Suprapubic skin (tissue), 4 donors: ENCODE measurements around the gene ZBTB4. TPM values are rescaled to one million over a fixed set of nuclear protein-coding genes. Genes with fewer than 3 reads are reported as not detected.
"Not testable (repeated sequence)": the region's sequence is repeated elsewhere in the genome, so short reads cannot be mapped to it uniquely, and the experiment has no call there.

Experiments
- DNase-seq, 2 donors: peaks; one replicate each; pipeline ENCODE4 v3.0.0-alpha.2; 2019; ENCODE audit warnings: low spot score in 2 of 2
- H3K27ac ChIP-seq: fragments of 200-600 bp; sonication (generic); one replicate; pipeline ENCODE4 v1.5.1; 2019
- H3K27me3 ChIP-seq: fragments of 200-600 bp; sonication (generic); one replicate; pipeline ENCODE4 v1.5.1; 2019
- H3K36me3 ChIP-seq: fragments of 200-600 bp; sonication (generic); one replicate; pipeline ENCODE4 v1.5.1; 2019
- H3K4me1 ChIP-seq: fragments of 200-600 bp; sonication (generic); one replicate; pipeline ENCODE4 v1.5.1; 2019
- H3K4me3 ChIP-seq: fragments of 200-600 bp; sonication (generic); one replicate; pipeline ENCODE4 v1.5.1; 2019; ENCODE audit warnings: mild to moderate bottlenecking
- H3K9me3 ChIP-seq: fragments of 200-600 bp; sonication (generic); one replicate; pipeline ENCODE4 v1.5.1; 2019
- CTCF ChIP-seq, 2 donors: fragments of 200-600 bp in 1 of 2; fragments of 450-650 bp in 1 of 2; sonication (generic) in 1 of 2; IDR thresholded peaks; one replicate each; pipeline ENCODE4 v1.5.1; 2016 to 2019; ENCODE audit warnings: antibody characterized with exemption in 2 of 2, mild to moderate bottlenecking in 1 of 2, moderate library complexity in 1 of 2
- EP300 ChIP-seq: sonication (generic); formaldehyde crosslinking; IDR thresholded peaks from one replicate; pipeline ENCODE4 v1.6.1; 2017; ENCODE audit warnings: antibody characterized with exemption
- POLR2A ChIP-seq, 2 donors: fragments of 450-650 bp; IDR thresholded peaks; one replicate each; pipeline ENCODE4 v1.6.1; 2017; ENCODE audit warnings: antibody characterized with exemption in 2 of 2, mild to moderate bottlenecking in 2 of 2, moderate library complexity in 2 of 2
- POLR2AphosphoS5 ChIP-seq, 3 donors: sonication (generic); formaldehyde crosslinking; IDR thresholded peaks; one replicate each; pipeline ENCODE4 v1.6.1; 2017; ENCODE audit warnings: antibody characterized with exemption in 3 of 3
- whole genome bisulfite sequencing: methylation state at CpG from one replicate; pipeline ENCODE4 v1.1.5; 2018; 5-methylcytosine and 5-hydroxymethylcytosine counted together
- total RNA-seq, 4 donors: library from RNA; depleted of rRNA; stranded (reverse); fragments of >200 nt; gene quantifications; one replicate each; pipeline ENCODE4 v1.1.0, GENCODE V29; 2016

The ZBTB4 gene
- total RNA-seq, 4 donors from 2014 or later = 36.1 to 65.7 (median 45.3) TPM

GRCh38 chr17:7484067-7484918, 4.9 kb upstream of the ZBTB4 start, which contains the start of gene POLR2A:
POLR2A (plus strand) TSS chr17:7484366.
- peak within 1 kb of the TSS; percentile 67 for H3K4me3 ChIP-seq
- peaks cover 69% of the 10 kb centered on the region for H3K4me1 ChIP-seq

GRCh38 chr17:7483255-7484066, 4.0 kb upstream of the ZBTB4 start:
- Histone ChIP-seq H3K9me3 (no peaks in the 10 kb centered on the region), H3K4me1 (peaks cover 64% of the 10 kb centered on the region), H3K27ac (peak overlapping the region; percentile 100), H3K36me3 (no peaks in the 10 kb centered on the region), H3K27me3 (no peaks in the 10 kb centered on the region), H3K4me3 (peak overlapping the region; percentile 67)
- DNase-seq = peak; percentile 98 to 99
- TF ChIP-seq CTCF (IDR thresholded peaks at IDR 0.05) (no peak), POLR2AphosphoS5 (IDR thresholded peaks at IDR 0.05) (peak in 2 of 3 donors; percentile 27 to 31), EP300 (peak; percentile 55), POLR2A (IDR thresholded peaks at IDR 0.05) (peak in 1 of 2 donors; percentile 69)
- under 1% methylated on average over 31 of the region's 38 CpGs for WGBS

More at GRCh38 chr17:7484067-7484918, 4.9 kb upstream of the ZBTB4 start, which contains the start of gene POLR2A:
- Histone ChIP-seq H3K27me3 (no peaks in the 10 kb centered on the region), H3K36me3 (no peaks in the 10 kb centered on the region), H3K27ac (peak within 1 kb of the TSS; percentile 100), H3K9me3 (no peaks in the 10 kb centered on the region)
- WGBS = under 1% methylated on average over 58 of the region's 64 CpGs
- TF ChIP-seq EP300 = no peak
- TF ChIP-seq POLR2AphosphoS5 (IDR thresholded peaks at IDR 0.05) = peak; percentile 100
- TF ChIP-seq CTCF (IDR thresholded peaks at IDR 0.05) = no peak
- peak; percentile 100 for TF ChIP-seq POLR2A (IDR thresholded peaks at IDR 0.05)
- DNase-seq = peak; percentile 99

GRCh38 chr17:7482742-7483088, 3.3 kb upstream of the ZBTB4 start:
- H3K4me1 ChIP-seq = peaks cover 65% of the 10 kb centered on the region
- peak overlapping the region; percentile 67 for H3K4me3 ChIP-seq
- not testable (repeated sequence) for H3K27me3 ChIP-seq, H3K9me3 ChIP-seq, DNase-seq, H3K36me3 ChIP-seq
- WGBS = 78% methylated on average over 6 of the region's 6 CpGs
- H3K27ac ChIP-seq = peak overlapping the region; percentile 100

GRCh38 chr17:7481842-7482741, 2.7 kb upstream of the ZBTB4 start:
- not testable (repeated sequence) for H3K9me3 ChIP-seq, H3K27me3 ChIP-seq, H3K4me3 ChIP-seq, H3K36me3 ChIP-seq, DNase-seq
- Histone ChIP-seq H3K4me1 (peaks cover 65% of the 10 kb centered on the region), H3K27ac (peak overlapping the region; percentile 100)
- WGBS = 91% methylated on average over 28 of the region's 31 CpGs

- peak within 1 kb of the TSS; percentile 100 for H3K27ac ChIP-seq
- not testable (repeated sequence) for DNase-seq, H3K27me3 ChIP-seq, H3K36me3 ChIP-seq, H3K9me3 ChIP-seq
- WGBS = 83% methylated on average over 4 of the region's 4 CpGs
- H3K4me1 ChIP-seq = peaks cover 65% of the 10 kb centered on the region
- H3K4me3 ChIP-seq = peak within 1 kb of the TSS; percentile 98
Observed at GRCh38 chr17:7481275-7481674, 1.8 kb upstream of the ZBTB4 start, which contains the start of gene SLC35G6. SLC35G6 (plus strand) TSS chr17:7481446; CDS start chr17:7481517, 71 bp downstream.

- no peaks in the 10 kb centered on the region for H3K9me3 ChIP-seq
- H3K27me3 ChIP-seq = no peaks in the 10 kb centered on the region
Observed at GRCh38 chr17:7480089-7480384, 606 bp upstream of the ZBTB4 start.

More at GRCh38 chr17:7480089-7480384, 606 bp upstream of the ZBTB4 start:
- Histone ChIP-seq H3K4me1 (peaks cover 66% of the 10 kb centered on the region), H3K36me3 (no peaks in the 10 kb centered on the region), H3K4me3 (peak overlapping the region; percentile 98), H3K27ac (peak overlapping the region; percentile 100)
- no peak for TF ChIP-seq CTCF (IDR thresholded peaks at IDR 0.05)
- no peak for TF ChIP-seq POLR2AphosphoS5 (IDR thresholded peaks at IDR 0.05)
- no peak for TF ChIP-seq EP300
- TF ChIP-seq POLR2A (IDR thresholded peaks at IDR 0.05) = no peak
- WGBS = 0% methylated on average over 6 of the region's 8 CpGs
- DNase-seq = no peak
